ENCODE results near the gene PHF5A. TPM values are rescaled to one million over a fixed set of nuclear protein-coding genes. Genes with fewer than 3 reads are reported as not detected.

The PHF5A gene
- total and polyA plus RNA-seq, 10 of the 15 experiments (the other 5 are each of a cell fraction or from before 2014, with no cell fraction given) = 40.5 to 115 (median 79.2) TPM

DNA sequence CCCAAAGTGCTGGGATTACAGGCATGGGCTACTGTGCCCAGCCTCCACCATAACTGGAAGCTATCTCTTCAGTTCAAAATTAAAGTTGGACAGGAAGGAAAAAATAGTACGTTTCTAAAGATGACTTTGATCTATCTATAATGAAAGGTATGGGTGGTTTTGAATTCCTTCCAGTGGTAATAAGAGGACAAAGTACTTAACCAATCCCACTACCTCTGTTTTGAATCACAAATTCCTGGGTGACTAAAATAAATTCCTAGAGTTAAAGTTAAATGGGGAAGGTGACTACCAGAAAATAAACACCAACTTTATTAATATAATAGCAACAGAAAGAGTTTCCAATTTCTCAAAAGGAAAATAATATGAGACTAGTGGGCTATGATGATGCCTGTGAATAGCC lies 9.1 kb downstream of the PHF5A start:
- intact Hi-C loops (cut with micrococcal nuclease; ENCODE audit: unreplicated experiment) (no loop called here), in situ Hi-C loops (cut with MboI) (no loop called here)
- no peak overlapping the region for H3K4me2 ChIP-seq (ENCODE audit: control insufficient read depth, insufficient read depth)
- H3K4me1 ChIP-seq (ENCODE audit: control insufficient read depth, insufficient read depth, low read length) = no peaks in the 10 kb centered on the region
- no TSS peak for BruUV-seq (replicated peaks)
- no peak overlapping the region for H3K27ac ChIP-seq (ENCODE audit: control insufficient read depth, insufficient read depth)
- no peaks in the 10 kb centered on the region for H3K9me3 ChIP-seq (replicated peaks; ENCODE audit: control insufficient read depth, insufficient read depth, low read length)
- no peak for ATAC-seq
- H3K9ac ChIP-seq (ENCODE audit: control insufficient read depth, insufficient read depth, low read length) = no peak overlapping the region
- WGBS (ENCODE audit: insufficient coverage, insufficient replicate concordance, low lambda C conversion rate, missing lambda C conversion rate) = 4% methylated on average over 1 of the region's 1 CpG
- ChIA-PET CTCF (no interaction called here), POLR2A (interaction anchor here (2.2 kb wide), 1 partner anchor 11 kb away, joined by 10 read pairs; no protein-coding TSS in a partner anchor), SMC1A (ENCODE audit: uncharacterized antibody, unreplicated experiment) (interaction anchor here (1.4 kb wide), 1 partner anchor 56 kb away, joined by 3 read pairs; no protein-coding TSS in a partner anchor), RAD21 (ENCODE audit: unreplicated experiment) (no interaction called here)
- no peak overlapping the region for H2AFZ ChIP-seq (ENCODE audit: control insufficient read depth, low read depth, low read length)
- no peak for DNase-seq (ENCODE audit: low read depth, low spot score)
- H4K20me1 ChIP-seq (ENCODE audit: control insufficient read depth, insufficient read depth) = no peaks in the 10 kb centered on the region
- peaks cover 5 to 22% of the 10 kb centered on the region in 2 experiments for H3K36me3 ChIP-seq (ENCODE audit: control insufficient read depth in 2 of 2, insufficient read depth in 2 of 2, low read length in 1 of 2)
- no peak overlapping the region for H3K4me3 ChIP-seq
- no peak for FAIRE-seq
- H3K27me3 ChIP-seq (replicated peaks in 1 of 2; ENCODE audit: control insufficient read depth in 2 of 2, insufficient read depth in 2 of 2, low read length in 1 of 2) = no peaks in the 10 kb centered on the region
- no peaks in the 10 kb centered on the region for H3K79me2 ChIP-seq (ENCODE audit: control insufficient read depth, insufficient read depth, low read length)
- no peak for TF ChIP-seq TBL1XR1 (IDR thresholded peaks at IDR 0.05; ENCODE audit: low read depth, low read length)
- TF ChIP-seq WRNIP1 (IDR thresholded peaks at IDR 0.05; ENCODE audit: borderline replicate concordance, low read depth, low read length) = no peak
- TF ChIP-seq, protein P1, sequence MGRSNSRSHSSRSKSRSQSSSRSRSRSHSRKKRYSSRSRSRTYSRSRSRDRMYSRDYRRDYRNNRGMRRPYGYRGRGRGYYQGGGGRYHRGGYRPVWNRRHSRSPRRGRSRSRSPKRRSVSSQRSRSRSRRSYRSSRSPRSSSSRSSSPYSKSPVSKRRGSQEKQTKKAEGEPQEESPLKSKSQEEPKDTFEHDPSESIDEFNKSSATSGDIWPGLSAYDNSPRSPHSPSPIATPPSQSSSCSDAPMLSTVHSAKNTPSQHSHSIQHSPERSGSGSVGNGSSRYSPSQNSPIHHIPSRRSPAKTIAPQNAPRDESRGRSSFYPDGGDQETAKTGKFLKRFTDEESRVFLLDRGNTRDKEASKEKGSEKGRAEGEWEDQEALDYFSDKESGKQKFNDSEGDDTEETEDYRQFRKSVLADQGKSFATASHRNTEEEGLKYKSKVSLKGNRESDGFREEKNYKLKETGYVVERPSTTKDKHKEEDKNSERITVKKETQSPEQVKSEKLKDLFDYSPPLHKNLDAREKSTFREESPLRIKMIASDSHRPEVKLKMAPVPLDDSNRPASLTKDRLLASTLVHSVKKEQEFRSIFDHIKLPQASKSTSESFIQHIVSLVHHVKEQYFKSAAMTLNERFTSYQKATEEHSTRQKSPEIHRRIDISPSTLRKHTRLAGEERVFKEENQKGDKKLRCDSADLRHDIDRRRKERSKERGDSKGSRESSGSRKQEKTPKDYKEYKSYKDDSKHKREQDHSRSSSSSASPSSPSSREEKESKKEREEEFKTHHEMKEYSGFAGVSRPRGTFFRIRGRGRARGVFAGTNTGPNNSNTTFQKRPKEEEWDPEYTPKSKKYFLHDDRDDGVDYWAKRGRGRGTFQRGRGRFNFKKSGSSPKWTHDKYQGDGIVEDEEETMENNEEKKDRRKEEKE (IDR thresholded peaks at IDR 0.05) = no peak
- TF ChIP-seq ZBED1 (IDR thresholded peaks at IDR 0.05; ENCODE audit: borderline replicate concordance) = no peak
- no peak for TF ChIP-seq BHLHE40 (IDR thresholded peaks at IDR 0.05; ENCODE audit: borderline replicate concordance in 1 of 2, low read depth in 2 of 2, low read length in 1 of 2)
- TF ChIP-seq, protein P2, sequence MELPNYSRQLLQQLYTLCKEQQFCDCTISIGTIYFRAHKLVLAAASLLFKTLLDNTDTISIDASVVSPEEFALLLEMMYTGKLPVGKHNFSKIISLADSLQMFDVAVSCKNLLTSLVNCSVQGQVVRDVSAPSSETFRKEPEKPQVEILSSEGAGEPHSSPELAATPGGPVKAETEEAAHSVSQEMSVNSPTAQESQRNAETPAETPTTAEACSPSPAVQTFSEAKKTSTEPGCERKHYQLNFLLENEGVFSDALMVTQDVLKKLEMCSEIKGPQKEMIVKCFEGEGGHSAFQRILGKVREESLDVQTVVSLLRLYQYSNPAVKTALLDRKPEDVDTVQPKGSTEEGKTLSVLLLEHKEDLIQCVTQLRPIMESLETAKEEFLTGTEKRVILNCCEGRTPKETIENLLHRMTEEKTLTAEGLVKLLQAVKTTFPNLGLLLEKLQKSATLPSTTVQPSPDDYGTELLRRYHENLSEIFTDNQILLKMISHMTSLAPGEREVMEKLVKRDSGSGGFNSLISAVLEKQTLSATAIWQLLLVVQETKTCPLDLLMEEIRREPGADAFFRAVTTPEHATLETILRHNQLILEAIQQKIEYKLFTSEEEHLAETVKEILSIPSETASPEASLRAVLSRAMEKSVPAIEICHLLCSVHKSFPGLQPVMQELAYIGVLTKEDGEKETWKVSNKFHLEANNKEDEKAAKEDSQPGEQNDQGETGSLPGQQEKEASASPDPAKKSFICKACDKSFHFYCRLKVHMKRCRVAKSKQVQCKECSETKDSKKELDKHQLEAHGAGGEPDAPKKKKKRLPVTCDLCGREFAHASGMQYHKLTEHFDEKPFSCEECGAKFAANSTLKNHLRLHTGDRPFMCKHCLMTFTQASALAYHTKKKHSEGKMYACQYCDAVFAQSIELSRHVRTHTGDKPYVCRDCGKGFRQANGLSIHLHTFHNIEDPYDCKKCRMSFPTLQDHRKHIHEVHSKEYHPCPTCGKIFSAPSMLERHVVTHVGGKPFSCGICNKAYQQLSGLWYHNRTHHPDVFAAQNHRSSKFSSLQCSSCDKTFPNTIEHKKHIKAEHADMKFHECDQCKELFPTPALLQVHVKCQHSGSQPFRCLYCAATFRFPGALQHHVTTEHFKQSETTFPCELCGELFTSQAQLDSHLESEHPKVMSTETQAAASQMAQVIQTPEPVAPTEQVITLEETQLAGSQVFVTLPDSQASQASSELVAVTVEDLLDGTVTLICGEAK (IDR thresholded peaks at IDR 0.05; ENCODE audit: borderline replicate concordance) = no peak
- TF ChIP-seq SP1 (IDR thresholded peaks at IDR 0.05; ENCODE audit: low read depth, low read length) = no peak
- TF ChIP-seq, protein P3, sequence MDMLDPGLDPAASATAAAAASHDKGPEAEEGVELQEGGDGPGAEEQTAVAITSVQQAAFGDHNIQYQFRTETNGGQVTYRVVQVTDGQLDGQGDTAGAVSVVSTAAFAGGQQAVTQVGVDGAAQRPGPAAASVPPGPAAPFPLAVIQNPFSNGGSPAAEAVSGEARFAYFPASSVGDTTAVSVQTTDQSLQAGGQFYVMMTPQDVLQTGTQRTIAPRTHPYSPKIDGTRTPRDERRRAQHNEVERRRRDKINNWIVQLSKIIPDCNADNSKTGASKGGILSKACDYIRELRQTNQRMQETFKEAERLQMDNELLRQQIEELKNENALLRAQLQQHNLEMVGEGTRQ (IDR thresholded peaks at IDR 0.05; ENCODE audit: borderline replicate concordance, low read depth, low read length) = no peak
- no peak for TF ChIP-seq CREB1 (IDR thresholded peaks at IDR 0.05; ENCODE audit: low read depth)
- TF ChIP-seq, protein P4, sequence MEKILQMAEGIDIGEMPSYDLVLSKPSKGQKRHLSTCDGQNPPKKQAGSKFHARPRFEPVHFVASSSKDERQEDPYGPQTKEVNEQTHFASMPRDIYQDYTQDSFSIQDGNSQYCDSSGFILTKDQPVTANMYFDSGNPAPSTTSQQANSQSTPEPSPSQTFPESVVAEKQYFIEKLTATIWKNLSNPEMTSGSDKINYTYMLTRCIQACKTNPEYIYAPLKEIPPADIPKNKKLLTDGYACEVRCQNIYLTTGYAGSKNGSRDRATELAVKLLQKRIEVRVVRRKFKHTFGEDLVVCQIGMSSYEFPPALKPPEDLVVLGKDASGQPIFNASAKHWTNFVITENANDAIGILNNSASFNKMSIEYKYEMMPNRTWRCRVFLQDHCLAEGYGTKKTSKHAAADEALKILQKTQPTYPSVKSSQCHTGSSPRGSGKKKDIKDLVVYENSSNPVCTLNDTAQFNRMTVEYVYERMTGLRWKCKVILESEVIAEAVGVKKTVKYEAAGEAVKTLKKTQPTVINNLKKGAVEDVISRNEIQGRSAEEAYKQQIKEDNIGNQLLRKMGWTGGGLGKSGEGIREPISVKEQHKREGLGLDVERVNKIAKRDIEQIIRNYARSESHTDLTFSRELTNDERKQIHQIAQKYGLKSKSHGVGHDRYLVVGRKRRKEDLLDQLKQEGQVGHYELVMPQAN (conservative IDR thresholded peaks at IDR 0.05) = no peak
